HG02798 (cell line): ENCODE measurements around the gene SCO2.

ENCODE experiments used
- ATAC-seq: cut with Tn5 transposase; IDR thresholded peaks from one replicate; pipeline ENCODE4 v1.9.1; 2021; ENCODE audit warnings: mild to moderate bottlenecking; ENCODE audit not compliant: unreplicated experiment, poor library complexity

SCO2 gene, protein sequence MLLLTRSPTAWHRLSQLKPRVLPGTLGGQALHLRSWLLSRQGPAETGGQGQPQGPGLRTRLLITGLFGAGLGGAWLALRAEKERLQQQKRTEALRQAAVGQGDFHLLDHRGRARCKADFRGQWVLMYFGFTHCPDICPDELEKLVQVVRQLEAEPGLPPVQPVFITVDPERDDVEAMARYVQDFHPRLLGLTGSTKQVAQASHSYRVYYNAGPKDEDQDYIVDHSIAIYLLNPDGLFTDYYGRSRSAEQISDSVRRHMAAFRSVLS

DNA sequence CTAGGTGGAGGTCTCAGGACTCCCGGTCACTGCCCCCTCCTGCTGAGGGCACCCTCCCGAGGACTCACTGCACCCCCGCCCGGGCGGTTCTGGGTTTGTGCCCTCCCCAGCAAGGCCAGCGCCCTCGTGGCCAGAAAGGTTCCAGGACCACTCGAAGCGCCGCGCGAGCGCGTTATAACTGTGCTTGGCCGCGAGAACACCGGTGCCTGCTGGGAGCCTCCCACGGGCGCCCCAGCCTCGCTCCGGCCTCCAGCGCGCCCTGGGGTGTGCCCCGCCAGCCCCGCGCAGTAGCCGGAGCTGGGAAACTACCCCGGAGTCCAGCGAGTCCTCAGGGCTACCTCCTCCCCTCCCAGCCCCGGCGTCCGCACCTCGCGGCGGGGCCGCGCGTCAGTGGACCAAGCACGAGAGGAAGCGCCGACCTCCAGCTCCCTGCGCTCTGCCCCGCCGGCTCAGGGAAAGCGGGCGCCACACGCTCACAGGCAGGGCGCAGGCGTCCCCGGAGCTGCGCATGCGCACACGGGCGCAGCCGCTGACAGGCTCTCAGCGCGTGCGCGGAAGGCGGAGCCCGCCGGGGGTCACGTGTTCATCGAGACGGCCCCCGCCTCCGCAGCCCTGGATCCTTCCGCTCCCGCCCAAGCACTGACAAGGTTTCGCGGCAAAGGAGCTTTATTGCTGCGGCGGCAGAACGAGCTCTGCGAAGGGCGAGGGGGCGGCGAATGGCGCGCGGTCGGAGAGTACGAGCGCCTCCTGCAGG is at the start of gene SCO2:
Gene SCO2, minus strand, starts transcription at position 495 of the 754 bp plus-strand sequence. CDS start 1,187 bp downstream, outside the sequence.
- peak; percentile 50 for ATAC-seq

DNA sequence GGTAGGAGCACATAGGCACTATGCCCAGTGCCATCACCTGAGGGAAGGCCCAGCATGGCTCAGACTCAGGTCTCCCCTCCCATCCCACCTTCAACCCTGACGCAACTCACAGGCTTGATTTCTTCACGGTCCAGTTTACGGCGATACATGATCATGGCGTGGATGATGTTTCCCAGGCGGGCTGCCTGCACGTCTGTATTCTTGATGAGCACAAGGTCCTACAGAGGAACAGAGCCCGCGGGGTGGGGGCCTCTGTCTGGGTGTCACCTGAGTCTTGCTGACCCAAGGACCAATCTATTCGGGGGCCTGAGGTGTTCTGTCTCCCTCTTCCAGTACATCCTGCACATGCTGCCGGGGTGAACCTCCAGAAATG is 49.0 kb upstream of the SCO2 start:
- no peak for ATAC-seq

DNA sequence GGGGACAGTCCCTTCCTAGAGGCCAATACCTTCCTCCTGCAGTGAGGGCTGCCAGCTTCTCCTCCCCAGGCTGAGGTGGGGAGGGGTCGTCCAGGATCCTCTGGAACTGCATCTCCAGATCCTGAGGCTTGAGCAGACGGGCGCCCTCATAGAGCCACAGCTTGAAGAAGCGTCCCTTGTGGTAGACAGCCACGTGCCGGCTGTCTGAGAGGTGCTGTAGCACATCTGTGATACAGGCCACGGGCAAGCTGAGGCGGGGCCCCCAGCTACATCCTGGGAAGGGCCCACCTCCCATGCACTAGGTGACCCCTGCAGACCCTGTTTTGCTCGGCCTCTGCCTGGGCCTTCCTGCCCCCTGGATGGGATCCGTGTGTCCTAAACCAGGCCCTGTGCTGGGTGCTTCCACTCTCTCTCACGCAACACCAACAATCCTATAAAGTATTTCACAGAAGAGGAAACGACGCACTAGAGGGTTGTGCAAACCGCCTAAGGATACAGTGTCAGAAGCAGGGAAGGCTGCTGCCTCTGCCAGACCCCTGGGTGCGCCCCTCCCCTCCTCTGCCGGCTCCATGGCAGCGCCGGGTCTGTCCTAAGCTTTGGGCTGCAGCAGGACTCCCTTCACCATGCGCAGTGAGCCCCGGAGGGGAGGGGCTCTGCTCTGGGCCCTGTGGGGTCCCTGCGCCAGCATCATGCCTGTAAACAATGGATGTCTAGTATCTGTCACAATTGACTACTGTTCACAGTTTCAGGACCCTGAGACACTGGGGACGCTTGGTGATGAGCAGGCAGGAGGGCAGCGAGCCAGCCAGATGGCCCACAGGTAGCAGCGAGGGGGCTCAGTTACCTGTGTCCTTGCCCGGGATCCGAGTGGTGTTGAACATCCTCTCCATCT is 48.3 kb upstream of the SCO2 start:
- ATAC-seq: no peak

DNA sequence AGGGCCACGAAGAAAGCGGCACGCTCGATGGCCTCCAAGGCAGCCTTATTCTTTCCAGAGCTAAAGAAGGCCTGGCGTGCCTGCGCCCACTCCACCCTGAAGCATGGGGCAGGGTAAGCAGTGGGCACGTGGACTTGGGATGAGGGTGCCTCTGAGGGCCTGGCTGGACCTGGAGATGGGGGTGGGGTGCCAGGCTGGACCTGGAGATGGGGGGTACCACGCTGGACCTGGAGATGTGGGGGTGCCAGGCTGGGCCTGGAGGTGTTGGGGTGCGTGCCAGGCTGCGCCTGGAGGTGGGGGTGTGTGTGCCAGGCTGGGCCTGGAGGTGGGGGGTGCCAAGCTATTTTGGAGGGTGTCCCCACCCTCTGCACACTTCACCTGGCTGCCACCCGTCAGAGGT is 47.6 kb upstream of the SCO2 start:
- no peak for ATAC-seq

DNA sequence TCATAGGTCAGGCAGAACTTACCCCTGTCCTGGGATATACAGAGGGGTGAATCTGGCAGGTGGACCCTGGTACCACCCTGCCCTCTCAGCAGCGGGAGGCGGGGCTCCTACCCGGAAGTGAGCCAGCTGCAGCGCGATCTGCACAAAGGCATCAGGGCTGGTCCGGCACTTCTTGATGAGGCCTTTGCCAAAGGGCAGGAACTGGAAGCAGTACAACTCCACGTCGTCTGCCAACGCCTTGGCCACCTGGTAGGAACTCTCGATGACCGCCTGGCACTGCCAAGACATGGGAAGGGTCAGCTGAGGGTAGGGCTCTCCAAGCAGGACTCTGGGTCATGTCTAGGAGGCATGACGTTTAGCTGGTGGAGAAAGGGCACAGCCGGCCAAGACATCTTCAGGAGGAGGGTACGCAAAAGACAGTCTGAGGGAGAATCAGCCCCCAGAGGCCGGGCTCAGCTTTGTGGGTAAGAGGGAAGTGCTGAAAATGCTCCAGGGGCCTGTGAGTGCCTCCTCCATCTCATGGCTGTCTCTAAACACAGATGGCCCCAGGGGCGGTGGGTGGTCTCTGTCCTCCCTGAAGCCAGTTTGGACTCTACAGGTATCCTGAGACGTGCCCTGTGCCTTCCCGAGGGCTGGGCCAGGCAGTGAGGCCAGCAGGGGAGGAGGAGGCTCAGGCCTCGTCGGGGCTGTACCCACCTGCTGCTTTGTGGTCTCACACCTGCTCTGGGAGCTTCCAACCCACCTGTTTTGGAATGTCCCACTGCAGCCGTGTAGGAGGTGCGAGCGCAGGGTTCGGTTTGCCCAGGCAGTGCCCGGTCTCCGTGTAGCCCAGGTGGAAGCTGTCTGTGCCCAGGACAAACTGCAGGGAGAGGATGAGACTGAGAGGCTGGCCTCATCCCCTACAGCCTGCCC is 46.1 kb upstream of the SCO2 start:
- no peak for ATAC-seq

DNA sequence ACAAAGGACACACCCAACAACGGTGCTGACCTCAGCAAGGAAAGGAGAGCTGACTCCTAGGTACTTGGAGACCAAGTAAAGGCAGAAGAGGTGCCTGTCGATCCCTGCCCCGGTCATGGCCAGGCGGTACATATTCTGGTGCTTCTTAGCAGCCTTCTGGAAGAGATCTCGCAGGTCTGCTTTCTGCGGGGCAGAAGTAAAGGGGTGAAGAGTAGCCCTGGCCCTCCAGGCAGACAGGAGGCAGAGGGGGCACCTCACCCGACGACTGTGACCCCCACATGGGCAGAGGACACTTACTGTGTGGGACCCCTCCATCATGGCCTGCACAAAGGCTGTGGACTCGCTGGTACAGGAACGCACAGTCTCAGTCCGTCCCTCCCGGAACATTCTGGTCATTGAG is 45.5 kb upstream of the SCO2 start:
- ATAC-seq: no peak

DNA sequence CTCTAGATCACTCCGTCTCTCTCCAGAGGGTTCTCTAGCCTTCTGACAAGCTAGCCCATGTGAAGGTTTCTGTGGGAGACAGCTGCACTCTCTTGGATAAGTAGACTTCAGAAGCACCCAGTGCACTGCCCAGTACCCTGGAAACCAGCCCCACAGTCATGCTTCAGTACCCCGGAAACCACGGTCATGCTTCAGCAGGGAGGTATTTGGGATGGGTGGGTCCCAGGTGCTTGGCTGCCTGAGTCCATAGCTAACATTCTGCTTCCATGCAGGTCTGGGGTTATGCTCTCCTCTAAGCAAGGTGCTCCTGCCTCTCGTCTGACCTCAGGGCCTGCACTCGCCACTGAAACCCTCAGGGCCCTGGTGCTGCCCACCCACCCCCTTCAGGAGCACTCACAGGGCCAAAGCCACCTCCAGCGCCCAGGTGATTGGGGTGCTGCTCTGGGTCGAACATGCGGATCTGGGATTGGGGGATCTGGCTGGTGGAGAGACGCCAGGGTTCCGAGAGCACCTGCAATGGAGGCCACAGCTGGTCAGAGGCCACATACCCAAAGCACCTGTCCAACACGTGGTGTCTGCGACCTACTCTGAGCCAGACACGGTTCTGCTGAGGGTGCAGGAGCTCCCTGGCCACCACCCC is 44.6 kb upstream of the SCO2 start:
- ATAC-seq: no peak

DNA sequence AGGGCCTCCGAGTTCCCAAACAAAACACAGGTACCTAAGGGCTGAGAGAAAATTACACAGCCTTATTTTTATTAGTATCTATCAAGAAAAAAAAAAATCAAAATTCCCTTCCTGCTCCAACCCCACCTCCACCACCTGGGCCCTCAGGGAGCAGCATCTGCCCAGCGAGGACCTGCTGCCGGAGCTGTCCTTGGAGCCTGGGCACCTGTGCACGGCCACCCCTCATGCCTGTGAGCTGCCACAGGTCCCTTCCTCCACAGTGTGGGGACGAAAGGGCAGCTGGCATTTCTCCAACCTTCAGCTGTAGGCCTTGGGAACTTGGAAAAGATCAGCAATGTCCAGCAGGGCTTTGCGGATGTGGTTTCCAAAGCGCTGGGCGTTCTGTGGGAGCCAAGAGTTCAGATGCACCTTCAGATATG is 43.7 kb upstream of the SCO2 start:
- ATAC-seq: no peak

DNA sequence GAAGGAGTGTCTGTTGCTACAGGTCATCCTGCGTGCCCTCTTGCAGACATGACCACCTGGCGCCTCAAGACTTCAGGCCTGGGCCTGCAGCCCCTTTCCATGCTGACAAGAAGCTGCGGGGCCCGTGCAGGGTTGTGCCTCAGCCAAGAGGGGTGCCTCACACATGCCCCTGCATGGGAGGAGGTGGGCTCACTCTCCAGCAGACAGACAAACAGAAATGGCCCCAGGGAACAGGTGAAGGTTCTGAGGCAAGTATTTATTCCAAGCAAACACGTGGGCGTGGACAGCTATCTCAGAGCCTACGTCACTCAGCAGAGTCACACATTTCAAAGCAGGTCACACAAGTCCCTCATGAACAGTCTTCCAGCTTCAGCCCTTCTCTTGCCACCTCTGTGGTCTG is 43.2 kb upstream of the SCO2 start:
- no peak for ATAC-seq

DNA sequence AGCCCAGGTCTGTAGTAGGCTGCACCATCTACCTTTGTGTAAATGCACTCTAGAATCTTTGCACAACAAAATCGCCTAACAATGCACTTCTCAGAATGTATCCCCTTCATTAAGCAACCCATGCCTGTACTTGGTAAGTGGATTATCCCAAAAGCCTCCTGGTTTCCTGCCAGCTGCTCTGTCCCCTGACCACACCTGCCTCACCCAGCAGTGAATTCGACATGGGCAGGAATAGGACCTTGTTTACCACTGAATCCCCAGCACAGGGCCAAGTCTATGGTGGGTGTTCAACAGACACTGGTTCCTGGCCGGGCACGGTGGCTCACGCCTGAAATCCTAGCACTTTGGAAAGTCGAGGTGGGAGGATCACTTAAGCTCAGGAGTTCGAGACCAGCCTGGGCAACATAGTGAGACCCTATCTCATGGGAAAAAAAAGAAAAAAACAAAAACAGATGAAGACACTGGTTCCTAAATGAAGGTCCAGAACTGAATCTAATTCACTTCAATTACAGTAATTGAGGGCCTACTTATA is 42.4 kb upstream of the SCO2 start:
- ATAC-seq: no peak

DNA sequence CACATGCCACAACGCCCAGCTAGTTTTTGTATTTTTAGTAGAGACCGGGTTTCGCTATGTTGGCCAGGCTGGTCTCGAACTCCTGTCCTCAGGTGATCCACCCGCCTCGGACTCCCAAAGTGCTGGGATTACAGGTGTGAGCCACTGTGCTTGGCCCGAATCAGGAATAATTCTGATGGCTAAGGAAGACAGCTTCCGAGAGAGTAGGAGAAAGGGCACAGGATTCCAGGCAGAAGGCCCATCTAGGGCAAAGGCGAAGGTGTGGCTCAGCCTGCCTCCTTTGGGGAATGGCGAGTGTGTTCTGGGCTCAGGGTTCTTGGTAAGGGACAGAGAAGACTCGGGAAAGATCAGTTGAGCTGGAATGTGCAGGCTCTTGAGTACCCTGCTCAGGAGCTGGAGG is 38.9 kb upstream of the SCO2 start:
- no peak for ATAC-seq

DNA sequence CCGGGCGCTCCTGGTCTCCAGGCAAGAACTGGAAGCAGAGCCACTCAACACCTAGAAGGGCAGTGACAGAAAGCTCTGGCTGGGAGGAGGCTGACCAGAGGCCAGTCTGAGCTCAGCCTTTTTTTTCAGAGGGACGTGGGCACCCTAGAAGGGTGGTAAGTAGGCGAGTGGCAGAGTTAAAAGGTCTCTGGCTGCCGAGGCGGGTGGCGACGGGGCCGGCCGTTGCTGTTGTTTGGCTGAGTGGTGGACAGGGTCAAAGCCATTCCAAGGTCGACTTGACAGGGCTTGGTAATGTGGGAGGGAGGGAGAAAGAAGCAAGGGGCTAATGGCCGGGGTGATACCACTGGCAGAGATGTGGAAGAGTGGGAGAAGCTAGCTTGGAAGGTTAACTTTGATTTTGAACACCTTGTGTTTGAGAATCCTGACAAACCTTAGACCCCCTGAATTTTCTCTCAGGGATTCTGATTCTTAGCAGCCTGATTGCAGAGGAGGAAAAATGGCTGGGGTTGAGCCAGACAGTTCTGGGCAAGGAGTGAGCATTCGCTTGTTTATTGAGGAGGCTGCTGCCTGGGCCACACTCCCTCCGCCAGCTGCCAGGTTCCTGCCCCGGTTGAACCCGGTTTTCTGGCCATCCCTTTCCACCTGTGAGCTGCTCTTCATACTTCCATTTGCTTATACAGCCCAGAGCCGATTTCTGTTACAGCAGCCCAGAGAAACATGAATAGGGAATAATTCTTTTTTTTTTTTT is 38.2 kb upstream of the SCO2 start:
- ATAC-seq: no peak

DNA sequence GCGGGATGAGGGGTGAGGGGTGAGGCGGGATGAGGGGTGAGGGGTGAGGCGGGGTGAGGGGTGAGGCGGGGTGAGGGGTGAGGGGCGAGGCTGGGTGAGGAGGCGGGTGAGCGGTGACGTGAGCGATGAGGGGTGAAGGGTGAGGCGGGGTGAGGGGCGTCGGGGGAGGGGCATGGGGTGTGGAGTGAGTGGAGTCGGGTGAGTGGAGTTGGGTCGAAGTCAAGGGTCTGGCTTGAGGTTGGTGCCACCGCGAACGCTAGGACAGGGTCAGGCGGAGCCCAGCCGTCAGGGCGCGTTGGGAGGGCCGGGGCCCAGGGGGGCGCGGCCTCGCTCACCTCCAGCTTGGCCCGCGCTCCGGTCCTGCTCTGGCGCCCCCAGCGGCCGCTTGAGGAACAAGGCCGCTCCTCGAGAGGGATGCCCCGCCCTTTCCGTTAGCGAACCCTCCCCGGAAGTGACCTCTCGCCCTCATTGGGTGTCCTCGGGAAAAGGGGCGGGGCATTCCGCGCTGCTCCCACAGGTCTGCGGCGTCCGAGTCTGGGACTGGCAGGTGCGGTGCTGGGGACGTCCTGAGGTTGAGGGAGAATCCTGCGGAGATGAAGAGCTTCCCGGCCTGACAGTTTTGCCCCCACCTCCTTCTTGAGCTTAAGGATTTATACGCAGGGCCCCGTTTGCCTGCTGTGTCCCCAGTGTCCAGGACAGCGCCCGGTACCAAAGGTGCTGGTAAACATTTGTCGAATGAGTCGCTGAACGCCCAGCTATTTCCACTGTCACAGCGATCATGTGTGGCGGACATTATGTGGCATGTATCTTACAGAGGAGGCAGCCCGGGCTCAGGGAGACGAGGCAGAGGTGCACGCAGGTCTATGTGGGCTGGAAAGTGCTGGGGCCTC is 37.4 kb upstream of the SCO2 start, which contains the start of gene SYCE3:
Gene SYCE3, minus strand, starts transcription at position 397 of the 890 bp plus-strand sequence. CDS start 6,514 bp downstream, outside the sequence.
- ATAC-seq: peak; percentile 95

DNA sequence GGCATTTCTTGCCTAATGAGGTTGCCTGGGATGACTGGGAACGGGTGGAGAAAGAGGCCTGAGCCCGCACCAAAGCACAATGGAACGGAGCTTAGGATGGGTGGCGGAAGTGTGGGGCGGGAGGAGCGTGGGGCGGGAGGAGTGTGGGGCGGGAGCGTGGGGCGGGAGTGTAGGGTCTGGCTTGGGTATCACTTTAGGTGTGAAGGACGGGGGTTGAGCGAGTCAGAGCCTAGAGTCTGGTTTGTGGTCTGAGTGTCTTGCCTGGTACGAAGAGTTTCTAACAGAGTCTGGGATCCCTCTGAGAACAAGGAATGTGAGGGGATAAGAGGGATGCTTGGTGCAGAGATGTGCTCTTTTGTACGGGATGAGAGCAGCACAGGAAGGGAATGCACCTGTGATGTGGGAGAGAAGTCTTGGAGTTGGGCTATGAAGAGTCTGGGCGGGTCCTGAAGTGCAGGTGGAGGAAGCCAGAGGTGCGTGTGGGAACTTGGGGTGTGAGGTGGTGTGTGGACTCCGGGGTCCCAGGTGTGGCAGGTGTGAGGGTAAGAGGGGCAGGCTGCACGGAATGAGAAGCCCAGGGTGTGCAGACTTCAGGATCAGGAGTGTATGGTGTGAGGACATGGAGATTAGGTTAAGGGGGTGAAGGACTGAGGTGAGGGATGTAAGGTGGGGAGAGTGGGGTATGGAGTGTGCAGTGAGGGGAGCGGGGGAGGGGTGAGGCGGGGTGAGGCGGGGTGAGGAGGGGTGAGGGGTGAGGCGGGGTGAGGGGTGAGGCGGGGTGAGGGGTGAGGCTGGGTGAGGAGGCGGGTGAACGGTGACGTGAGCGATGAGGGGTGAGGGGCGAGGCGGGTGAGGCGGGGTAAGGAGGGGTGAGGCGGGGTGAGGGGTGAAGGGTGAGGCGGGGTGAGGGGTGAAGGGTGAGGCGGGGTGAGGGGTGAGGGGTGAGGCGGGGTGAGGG is 36.3 kb upstream of the SCO2 start:
- ATAC-seq: no peak

DNA sequence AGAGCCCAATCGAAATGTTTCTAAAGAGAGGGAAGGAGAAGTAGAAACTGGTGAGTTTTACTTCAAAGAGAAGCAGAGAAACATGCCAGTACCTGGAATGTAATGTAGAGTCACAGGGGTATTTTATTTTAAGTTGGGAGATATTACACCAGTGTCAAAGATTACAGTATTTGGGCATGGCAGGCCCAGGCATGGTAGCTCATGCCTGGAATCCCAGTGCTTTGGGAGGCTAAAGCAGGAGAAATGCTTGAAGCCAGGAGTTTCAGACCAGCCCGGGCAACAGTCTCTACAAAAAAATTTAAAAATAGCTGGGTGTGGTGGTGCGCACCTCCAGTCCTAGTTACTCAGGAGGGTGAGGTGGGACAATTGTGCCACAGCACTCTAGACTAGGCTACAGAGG is 34.6 kb upstream of the SCO2 start:
- ATAC-seq: no peak

DNA sequence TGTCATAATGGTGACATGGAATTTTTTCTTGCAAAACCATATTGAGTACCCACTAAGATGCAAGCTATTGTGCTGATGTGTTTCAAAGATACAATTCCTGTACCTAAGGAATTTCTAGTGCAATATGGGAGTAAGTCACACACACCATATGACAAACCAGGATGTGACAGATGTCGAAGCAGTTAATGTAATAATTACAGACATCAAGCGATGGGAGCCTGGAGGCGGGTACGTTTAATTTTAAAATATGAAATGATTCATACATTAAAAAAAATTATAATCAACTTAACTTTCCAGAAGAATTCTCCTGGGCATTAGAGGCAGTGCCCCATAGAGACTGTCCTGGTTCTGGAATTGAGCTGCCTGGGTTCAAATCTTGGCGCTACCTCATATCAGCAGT is 31.3 kb upstream of the SCO2 start:
- ATAC-seq: no peak
